Measurements from ENCODE around the gene LY86. TPM values are rescaled to one million over a fixed set of nuclear protein-coding genes. Genes with fewer than 3 reads are reported as not detected.

Gene LY86
- total RNA-seq, 3 donors from 2014 or later (not counting 1 experiment from before 2014, with no cell fraction given): 2.0 to 5.1 (median 2.2) TPM

GRCh38 chr6:6700407-6701270, 112.1 kb downstream of the LY86 start:
- no peaks in the 10 kb centered on the region for H3K36me3 Mint-ChIP-seq
- peaks cover 5 to 11% of the 10 kb centered on the region in 2 donors for H3K27me3 Mint-ChIP-seq (ENCODE audit: low read depth in 2 of 2)
- H3K27ac Mint-ChIP-seq: no peak overlapping the region
- no peak for DNase-seq
- H3K9me3 ChIP-seq (ENCODE audit: control insufficient read depth, insufficient read depth, low read length): no peaks in the 10 kb centered on the region
- no peak for TF ChIP-seq CTCF (IDR thresholded peaks at IDR 0.05)
- H3K4me3 Mint-ChIP-seq: no peak overlapping the region
- no peak overlapping the region for H3K4me3 ChIP-seq (ENCODE audit: low read length)
- intact Hi-C loops (cut with micrococcal nuclease): no loop called here
- ATAC-seq: no peak
- H3K4me1 ChIP-seq (ENCODE audit: control insufficient read depth, insufficient read depth, low read length): peaks cover 4% of the 10 kb centered on the region
- H3K4me1 Mint-ChIP-seq: peaks cover 0 to 8% of the 10 kb centered on the region in 2 donors
- no peaks in the 10 kb centered on the region for H3K27me3 ChIP-seq (ENCODE audit: control insufficient read depth, insufficient read depth, low read length)
- no peaks in the 10 kb centered on the region for H3K36me3 ChIP-seq (ENCODE audit: control insufficient read depth, insufficient read depth, low read length)
- no peak overlapping the region for H3K27ac ChIP-seq (ENCODE audit: low read length)
- H3K9me3 Mint-ChIP-seq: no peaks in the 10 kb centered on the region
- 94% methylated on average over 12 of the region's 13 CpGs for WGBS (ENCODE audit: insufficient coverage)

- intact Hi-C loops (cut with micrococcal nuclease): no loop called here
- no peak overlapping the region for H3K4me3 ChIP-seq (ENCODE audit: low read length)
- no peak overlapping the region for H3K27ac ChIP-seq (ENCODE audit: low read length)
- no peaks in the 10 kb centered on the region for H3K36me3 ChIP-seq (ENCODE audit: control insufficient read depth, insufficient read depth, low read length)
- ATAC-seq (no peak), DNase-seq (no peak)
- no peak overlapping the region for H3K27ac Mint-ChIP-seq
- H3K4me3 Mint-ChIP-seq: no peak overlapping the region
- no peaks in the 10 kb centered on the region for H3K9me3 ChIP-seq (ENCODE audit: control insufficient read depth, insufficient read depth, low read length)
- peaks cover 0 to 11% of the 10 kb centered on the region in 2 donors for H3K27me3 Mint-ChIP-seq (ENCODE audit: low read depth in 2 of 2)
- H3K9me3 Mint-ChIP-seq: no peaks in the 10 kb centered on the region
- H3K4me1 Mint-ChIP-seq: peaks cover 0 to 4% of the 10 kb centered on the region in 2 donors
- no peaks in the 10 kb centered on the region for H3K27me3 ChIP-seq (ENCODE audit: control insufficient read depth, insufficient read depth, low read length)
- H3K4me1 ChIP-seq (ENCODE audit: control insufficient read depth, insufficient read depth, low read length): peaks cover under 1% of the 10 kb centered on the region
- H3K36me3 Mint-ChIP-seq: no peaks in the 10 kb centered on the region
- WGBS (ENCODE audit: insufficient coverage): 56% methylated on average over 9 of the region's 9 CpGs
- TF ChIP-seq CTCF (IDR thresholded peaks at IDR 0.05): no peak
Measured at GRCh38 chr6:6701864-6702263, 113.3 kb downstream of the LY86 start.

GRCh38 chr6:6703699-6704098, 115.2 kb downstream of the LY86 start:
- no peak for TF ChIP-seq CTCF (IDR thresholded peaks at IDR 0.05)
- H3K27me3 ChIP-seq (ENCODE audit: control insufficient read depth, insufficient read depth, low read length): no peaks in the 10 kb centered on the region
- Mint-ChIP-seq H3K4me3 (no peak overlapping the region), H3K27me3 (ENCODE audit: low read depth in 2 of 2) (peaks cover under 1 to 20% of the 10 kb centered on the region in 2 donors), H3K4me1 (peaks cover 0 to 4% of the 10 kb centered on the region in 2 donors), H3K36me3 (no peaks in the 10 kb centered on the region), H3K27ac (no peak overlapping the region), H3K9me3 (no peaks in the 10 kb centered on the region)
- ATAC-seq: no peak
- no peaks in the 10 kb centered on the region for H3K36me3 ChIP-seq (ENCODE audit: control insufficient read depth, insufficient read depth, low read length)
- no peak overlapping the region for H3K4me3 ChIP-seq (ENCODE audit: low read length)
- 87% methylated on average over 4 of the region's 4 CpGs for WGBS (ENCODE audit: insufficient coverage)
- H3K9me3 ChIP-seq (ENCODE audit: control insufficient read depth, insufficient read depth, low read length): no peaks in the 10 kb centered on the region
- intact Hi-C loops (cut with micrococcal nuclease): no loop called here
- DNase-seq: no peak
- H3K4me1 ChIP-seq (ENCODE audit: control insufficient read depth, insufficient read depth, low read length): no peaks in the 10 kb centered on the region
- no peak overlapping the region for H3K27ac ChIP-seq (ENCODE audit: low read length)

Data from natural killer cell (primary cell).